ENCODE results near the gene ABCB7.
"Not testable (repeated sequence)": the region's sequence is repeated elsewhere in the genome, so short reads cannot be mapped to it uniquely, and the experiment has no call there.

Gene ABCB7

GRCh38 chrX:75096331-75096730, 59.8 kb downstream of the ABCB7 start:
- DNase-seq (ENCODE audit: low read depth): no peak

GRCh38 chrX:75086731-75087195, 69.3 kb downstream of the ABCB7 start:
- no peak for DNase-seq (ENCODE audit: low read depth)

DNA sequence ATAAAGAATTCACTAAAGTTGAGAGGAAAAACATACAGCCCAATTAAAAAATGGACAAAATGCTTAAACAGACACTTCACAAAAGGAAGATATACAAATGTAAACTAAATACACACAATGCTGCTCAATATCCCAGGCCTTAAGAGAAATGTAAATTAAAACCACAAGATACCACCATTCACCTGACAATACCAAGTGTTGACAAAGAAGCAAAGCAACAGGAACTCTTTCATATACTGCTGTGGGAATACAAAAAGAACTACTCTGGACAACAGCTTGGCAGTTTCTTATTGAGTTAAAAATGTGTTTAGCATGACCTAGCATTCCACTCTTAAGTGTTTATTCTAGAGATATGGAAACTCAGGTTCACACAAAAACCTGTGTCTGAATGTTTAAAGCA, 71.3 kb downstream of the ABCB7 start:
- no peak for DNase-seq (ENCODE audit: low read depth)

GRCh38 chrX:75076429-75076828, 79.7 kb downstream of the ABCB7 start:
- DNase-seq (ENCODE audit: low read depth): no peak

DNA sequence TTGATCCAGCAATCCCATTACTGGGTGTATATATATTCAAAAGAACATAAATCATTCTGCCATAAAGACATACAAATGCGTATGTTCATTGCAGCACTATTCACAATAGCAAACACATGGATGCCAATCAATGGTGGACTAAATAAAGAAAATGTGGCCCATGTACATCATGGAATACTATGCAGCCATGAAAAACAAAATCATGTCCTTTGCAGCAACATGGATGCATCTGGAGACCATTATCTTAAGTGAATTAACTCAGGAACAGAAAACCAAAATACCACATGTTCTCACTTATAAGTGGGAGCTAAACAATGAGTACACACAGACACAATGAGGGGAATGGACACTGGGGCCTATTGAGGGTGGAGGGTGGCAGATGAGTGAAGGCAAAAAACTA, 81.6 kb downstream of the ABCB7 start:
- DNase-seq (ENCODE audit: low read depth): no peak

GRCh38 chrX:75071334-75071733, 84.7 kb downstream of the ABCB7 start:
- DNase-seq (ENCODE audit: low read depth): no peak

DNA sequence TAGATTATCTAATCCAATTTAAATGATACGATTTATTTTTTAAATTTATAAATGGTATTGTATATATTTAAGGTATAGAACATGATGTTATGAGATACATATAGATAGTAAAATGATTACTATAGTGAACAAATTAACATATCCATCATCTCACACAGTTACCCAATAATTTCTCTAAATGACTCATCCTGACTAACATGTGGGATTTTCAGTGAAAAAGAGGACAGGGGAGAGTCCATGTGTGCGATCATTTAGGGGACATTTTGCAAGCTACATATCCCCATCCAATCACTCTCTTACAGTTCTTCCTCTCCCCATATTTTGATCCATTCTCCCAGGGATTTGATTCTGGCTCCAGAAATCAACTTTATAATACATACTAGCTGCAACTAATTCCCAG, 88.2 kb downstream of the ABCB7 start:
- DNase-seq (ENCODE audit: low read depth): no peak

GRCh38 chrX:75061701-75062100, 94.4 kb downstream of the ABCB7 start:
- DNase-seq (ENCODE audit: low read depth): no peak

DNA sequence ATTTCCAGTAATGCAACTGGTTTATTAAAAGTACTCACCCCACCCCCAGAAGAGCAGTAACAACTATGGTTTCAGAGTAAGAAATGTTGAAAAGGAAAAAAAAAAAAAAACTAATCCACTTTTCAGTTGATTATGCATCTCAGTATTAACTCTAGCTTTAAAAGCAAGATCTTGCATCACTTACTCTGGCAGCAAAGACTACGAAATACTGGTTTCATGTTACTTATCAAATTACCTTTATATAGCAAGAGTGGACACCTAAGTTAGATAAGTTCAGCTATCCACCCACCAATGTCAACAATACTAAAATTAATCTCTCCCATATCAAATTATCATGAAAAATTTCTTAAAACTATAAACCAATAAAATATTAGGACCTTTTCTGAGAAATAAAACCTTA, 105.0 kb downstream of the ABCB7 start:
- DNase-seq (ENCODE audit: low read depth): no peak

DNA sequence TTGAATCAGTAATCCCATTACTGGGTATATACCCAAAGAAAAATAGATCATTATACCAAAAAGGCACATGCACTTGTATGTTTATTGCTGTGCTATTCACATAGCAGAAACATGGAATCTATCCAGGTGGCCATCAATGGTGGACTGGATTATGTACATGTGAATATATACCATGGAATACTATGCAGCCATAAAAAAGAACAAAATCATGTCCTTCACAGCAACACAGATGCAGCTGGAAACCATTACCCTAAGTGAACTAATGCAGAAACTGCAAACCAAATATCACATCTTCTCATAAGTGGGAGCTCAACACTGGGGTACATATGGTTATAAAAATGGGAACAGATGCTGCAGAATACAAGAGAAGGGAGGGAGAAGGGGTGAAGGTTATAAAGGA, 110.7 kb downstream of the ABCB7 start:
- DNase-seq (ENCODE audit: low read depth): no peak

DNA sequence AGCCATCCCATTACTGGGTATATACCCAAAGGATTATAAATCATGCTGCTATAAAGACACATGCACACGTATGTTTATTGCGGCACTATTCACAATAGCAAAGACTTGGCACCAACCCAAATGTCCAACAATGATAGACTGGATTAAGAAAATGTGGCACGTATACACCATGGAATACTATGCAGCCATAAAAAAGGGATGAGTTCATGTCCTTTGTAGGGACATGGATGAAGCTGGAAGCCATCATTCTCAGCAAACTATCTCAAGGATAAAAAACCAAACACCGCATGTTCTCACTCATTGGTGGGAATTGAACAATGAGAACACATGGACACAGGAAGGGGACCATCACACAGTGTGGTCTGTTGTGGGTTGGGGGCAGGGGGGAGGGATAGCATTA, 111.9 kb downstream of the ABCB7 start:
- DNase-seq (ENCODE audit: low read depth): not testable (repeated sequence)

DNA sequence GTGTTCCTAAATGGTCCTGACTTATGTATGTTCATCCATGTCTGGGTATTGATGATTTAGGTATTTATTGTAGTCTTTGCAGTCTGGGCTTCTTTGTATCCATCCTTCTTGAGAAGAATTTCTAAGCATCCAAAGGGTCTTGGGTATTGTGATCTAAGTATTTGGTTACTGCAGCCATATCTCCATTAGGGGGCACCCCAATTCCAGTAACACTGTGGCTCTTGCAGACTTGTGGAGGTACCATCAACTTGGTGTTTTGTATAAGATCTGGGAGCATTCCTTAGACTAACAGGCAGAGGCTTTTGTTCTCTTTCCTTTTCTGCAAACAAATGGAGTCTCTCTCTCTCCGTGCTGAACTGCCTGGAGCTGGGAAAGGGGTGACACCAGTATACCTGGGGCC, 117.2 kb downstream of the ABCB7 start:
- no peak for DNase-seq (ENCODE audit: low read depth)
